Activated T-cell treated with anti-CD3 and anti-CD28 coated beads for 1 hour (primary cell): ENCODE results near the gene ZMPSTE24.
"Not testable (repeated sequence)": the region's sequence is repeated elsewhere in the genome, so short reads cannot be mapped to it uniquely, and the experiment has no call there.

Experiments
- DNase-seq: peaks from one replicate; pipeline ENCODE4 v3.0.0-alpha.2; 2020; ENCODE audit warnings: low read depth

ZMPSTE24 gene

GRCh38 chr1:40318970-40319621, 61.1 kb downstream of the ZMPSTE24 start:
- no peak for DNase-seq

GRCh38 chr1:40331403-40331802, 73.4 kb downstream of the ZMPSTE24 start:
- DNase-seq, result not testable (repeated sequence)

- no peak for DNase-seq
Measured at GRCh38 chr1:40332695-40333094, 74.7 kb downstream of the ZMPSTE24 start.

- no peak for DNase-seq
Measured at GRCh38 chr1:40337443-40337842, 79.4 kb downstream of the ZMPSTE24 start.

GRCh38 chr1:40338745-40339419, 80.8 kb downstream of the ZMPSTE24 start:
- peak; percentile 84 for DNase-seq

- no peak for DNase-seq
Measured at GRCh38 chr1:40339420-40340323, 81.6 kb downstream of the ZMPSTE24 start.

GRCh38 chr1:40341491-40342380, 83.7 kb downstream of the ZMPSTE24 start:
- DNase-seq, result no peak

- not testable (repeated sequence) for DNase-seq
Measured at GRCh38 chr1:40342381-40342717, 84.3 kb downstream of the ZMPSTE24 start.
